IMR-90 (cell line): ENCODE measurements around the gene RAB31. TPM values are rescaled to one million over a fixed set of nuclear protein-coding genes. Genes with fewer than 3 reads are reported as not detected.

Source experiments
- ATAC-seq: fragments of 200-7000 bp; cut with Tn5 transposase; 2 replicates; pipeline ENCODE4 v1.9.1; 2020; ENCODE audit warnings: low read depth, mild to moderate bottlenecking, moderate library complexity
- BruUV-seq: library from RNA; stranded (reverse); fragments of 400-500 nt; replicated peaks from 2 replicates; lab custom pipeline; 2021; lab: Mats Ljungman, UMichigan
- CTCF ChIA-PET: fragments of 300-600 bp; formaldehyde crosslinking; extraction: SDS; loops from one replicate; lab custom pipeline; 2021; ENCODE audit warnings: antibody characterized with exemption; lab: Yijun Ruan, JAX
- POLR2A ChIA-PET: fragments of 300-600 bp; sonication (Branson Sonifier 250); formaldehyde crosslinking; loops from one replicate; lab custom pipeline; 2022; ENCODE audit warnings: antibody characterized with exemption; ENCODE audit not compliant: unreplicated experiment; lab: Charles Lee
- DNase-seq: peaks from one replicate; pipeline ENCODE4 v3.0.0; 2013
- H2AFZ ChIP-seq: replicated peaks from 2 replicates; pipeline ENCODE3; 2013; ENCODE audit warnings: low read length, mild to moderate bottlenecking; ENCODE audit not compliant: poor library complexity
- H2AK5ac ChIP-seq: 2 replicates; pipeline ENCODE4 v1.6.1; 2013; ENCODE audit warnings: low read depth, low read length, inconsistent platforms
- H2AK9ac ChIP-seq: replicated peaks from 2 replicates; pipeline ENCODE3; 2013; ENCODE audit warnings: mild to moderate bottlenecking, low read depth, low read length, moderate library complexity; ENCODE audit not compliant: poor library complexity
- H2BK120ac ChIP-seq: 2 replicates; pipeline ENCODE4 v1.6.1; 2013; ENCODE audit warnings: low read depth, low read length, inconsistent platforms
- H2BK15ac ChIP-seq: 3 replicates; pipeline ENCODE4 v1.6.1; 2013; ENCODE audit warnings: low read depth, low read length, inconsistent platforms
- H2BK20ac ChIP-seq: 2 replicates; pipeline ENCODE4 v1.6.1; 2013; ENCODE audit warnings: low read depth, mild to moderate bottlenecking, inconsistent platforms, low read length, moderate library complexity
- H2BK5ac ChIP-seq: 2 replicates; pipeline ENCODE4 v1.6.1; 2013; ENCODE audit warnings: mild to moderate bottlenecking, low read depth, low read length, inconsistent platforms; ENCODE audit not compliant: poor library complexity, severe bottlenecking
- H3K14ac ChIP-seq: replicated peaks from 2 replicates; pipeline ENCODE4 v1.6.1; 2013; ENCODE audit warnings: low read depth, low read length, inconsistent platforms
- H3K18ac ChIP-seq: 2 replicates; pipeline ENCODE4 v1.6.1; 2013; ENCODE audit warnings: low read depth, low read length, control low read depth
- H3K23ac ChIP-seq: 2 replicates; pipeline ENCODE4 v1.6.1; 2013; ENCODE audit warnings: low read depth, low read length, inconsistent platforms
- H3K27ac ChIP-seq: 2 replicates; pipeline ENCODE4 v1.5.1; 2013; ENCODE audit warnings: mild to moderate bottlenecking, control low read depth, low read length; ENCODE audit not compliant: insufficient read depth
- H3K27me3 ChIP-seq: 2 replicates; pipeline ENCODE4 v1.6.1; 2013; ENCODE audit warnings: low read length; ENCODE audit not compliant: control insufficient read depth, insufficient read depth
- H3K36me3 ChIP-seq: 2 replicates; pipeline ENCODE4 v1.6.1; 2013; ENCODE audit warnings: low read length, mixed read lengths; ENCODE audit not compliant: control insufficient read depth, insufficient read depth
- H3K4ac ChIP-seq: 2 replicates; pipeline ENCODE4 v1.6.1; 2013; ENCODE audit warnings: low read depth, low read length, inconsistent platforms
- H3K4me1 ChIP-seq: 2 replicates; pipeline ENCODE4 v1.6.1; 2013; ENCODE audit warnings: low read length, mixed read lengths; ENCODE audit not compliant: control insufficient read depth, insufficient read depth
- H3K4me2 ChIP-seq: 2 replicates; pipeline ENCODE4 v1.6.1; 2013; ENCODE audit warnings: low read depth, mild to moderate bottlenecking, control low read depth, low read length, moderate library complexity
- H3K4me3 ChIP-seq: 2 replicates; pipeline ENCODE4 v1.5.1; 2013; ENCODE audit warnings: low read depth, mild to moderate bottlenecking, control low read depth, low read length, moderate library complexity; ENCODE audit not compliant: insufficient read depth
- H3K56ac ChIP-seq: 2 replicates; pipeline ENCODE4 v1.6.1; 2013; ENCODE audit warnings: low read length, inconsistent platforms; ENCODE audit not compliant: insufficient read depth; ENCODE audit errors: extremely low read depth
- H3K79me1 ChIP-seq, 2 experiments: 2 replicates each; pipeline ENCODE4 v1.6.1; 2013; ENCODE audit warnings: low read length in 2 of 2, inconsistent platforms in 1 of 2, low read depth in 1 of 2
- H3K9ac ChIP-seq: 2 replicates; pipeline ENCODE4 v1.6.1; 2013; ENCODE audit warnings: low read depth, low read length, control low read depth
- H3K9me1 ChIP-seq: 2 replicates; pipeline ENCODE4 v1.6.1; 2013; ENCODE audit warnings: low read length, inconsistent platforms; ENCODE audit not compliant: insufficient read depth
- H3K9me3 ChIP-seq: 2 replicates; pipeline ENCODE4 v1.6.1; 2013; ENCODE audit warnings: low read length; ENCODE audit not compliant: control insufficient read depth, insufficient read depth
- H4K20me1 ChIP-seq: 2 replicates; pipeline ENCODE4 v1.6.1; 2013; ENCODE audit warnings: low read length, inconsistent platforms; ENCODE audit not compliant: insufficient read depth
- H4K5ac ChIP-seq: 2 replicates; pipeline ENCODE4 v1.6.1; 2013; ENCODE audit warnings: mild to moderate bottlenecking, low read depth, low read length, control low read depth
- H4K8ac ChIP-seq, 2 experiments: 2 replicates each; pipeline ENCODE4 v1.6.1; 2013; ENCODE audit warnings: low read depth in 2 of 2, low read length in 2 of 2, control low read depth in 1 of 2, inconsistent platforms in 1 of 2
- H4K91ac ChIP-seq: 2 replicates; pipeline ENCODE4 v1.6.1; 2013; ENCODE audit warnings: low read depth, low read length, inconsistent platforms; ENCODE audit not compliant: insufficient read depth
- BHLHE40 ChIP-seq: fragments of 150-350 bp; IDR thresholded peaks from 2 replicates; pipeline ENCODE4 v1.6.1; 2016; ENCODE audit warnings: mild to moderate bottlenecking, low read depth, low read length
- CHD1 ChIP-seq: IDR thresholded peaks from 2 replicates; pipeline ENCODE4 v1.6.1; 2012; ENCODE audit warnings: low read depth, low read length, improper control_type of control experiment
- CTCF ChIP-seq: conservative IDR thresholded peaks from 2 replicates; pipeline ENCODE4 v1.5.1; 2012; ENCODE audit warnings: mild to moderate bottlenecking, low read depth, low read length, improper control_type of control experiment
- ELK1 ChIP-seq: fragments of 150-350 bp; IDR thresholded peaks from 2 replicates; pipeline ENCODE4 v1.6.1; 2016; ENCODE audit warnings: low read depth, mild to moderate bottlenecking, low read length, moderate library complexity, borderline replicate concordance
- FOS ChIP-seq: fragments of 150-350 bp; IDR thresholded peaks from 2 replicates; pipeline ENCODE4 v1.6.1; 2016; ENCODE audit warnings: low read depth, low read length
- MAZ ChIP-seq: IDR thresholded peaks from 2 replicates; pipeline ENCODE4 v1.6.1; 2012; ENCODE audit warnings: low read depth, mild to moderate bottlenecking, low read length, improper control_type of control experiment, moderate library complexity, borderline replicate concordance
- MXI1 ChIP-seq: IDR thresholded peaks from 2 replicates; pipeline ENCODE4 v1.6.1; 2012; ENCODE audit warnings: low read depth, mild to moderate bottlenecking, low read length, moderate library complexity, borderline replicate concordance
- NFE2L2 ChIP-seq: fragments of 150-350 bp; IDR thresholded peaks from 2 replicates; pipeline ENCODE4 v1.6.1; 2016; ENCODE audit warnings: low read depth, mild to moderate bottlenecking, low read length
- RAD21 ChIP-seq: IDR thresholded peaks from 2 replicates; pipeline ENCODE4 v1.6.1; 2012; ENCODE audit warnings: low read length, improper control_type of control experiment
- RCOR1 ChIP-seq: IDR thresholded peaks from 2 replicates; pipeline ENCODE4 v1.6.1; 2012; ENCODE audit warnings: mild to moderate bottlenecking, low read length, improper control_type of control experiment; ENCODE audit not compliant: insufficient replicate concordance
- RFX5 ChIP-seq: IDR thresholded peaks from 2 replicates; pipeline ENCODE4 v1.8.0; 2012; ENCODE audit warnings: low read depth, mild to moderate bottlenecking, low read length, moderate library complexity
- SMC3 ChIP-seq: fragments of 150-350 bp; IDR thresholded peaks from 2 replicates; pipeline ENCODE4 v1.6.1; 2016; ENCODE audit warnings: low read depth, mild to moderate bottlenecking, antibody characterized with exemption, low read length, moderate library complexity
- USF2 ChIP-seq: fragments of 150-350 bp; IDR thresholded peaks from 2 replicates; pipeline ENCODE4 v1.6.1; 2017; ENCODE audit warnings: mild to moderate bottlenecking, antibody characterized with exemption, low read length, low read depth
- WGBS, 2 experiments: methylation state at CpG; one replicate each; pipeline versions ENCODE4 v1.1.5 to v1.1.7; 2013; ENCODE audit warnings: missing lambda C conversion rate in 2 of 2; ENCODE audit not compliant: insufficient read length in 1 of 2; ENCODE audit errors: extremely low coverage in 2 of 2; 5-methylcytosine and 5-hydroxymethylcytosine counted together
- dilution Hi-C: fragments of 300-500 bp; cut with HindIII; formaldehyde crosslinking; loops from one replicate; pipeline ENCODE4 v1.14.3; 2018; ENCODE audit warnings: low sequenced_read_pairs; ENCODE audit not compliant: unreplicated experiment
- in situ Hi-C: fragments of 300-500 bp; cut with MboI; formaldehyde crosslinking; loops from 3 replicates; pipeline ENCODE4 v1.14.3; 2019; ENCODE audit warnings: low sequenced_read_pairs, inconsistent platforms, mixed read lengths
- intact Hi-C: fragments of 100-400 bp; cut with micrococcal nuclease; formaldehyde crosslinking; loops from 2 replicates; pipeline ENCODE4 v1.10.0; 2022
- polyA plus RNA-seq, 3 experiments: library from polyadenylated mRNA; depleted of rRNA; stranded (reverse); fragments of >200 nt; gene quantifications; 2 replicates each; pipeline ENCODE4 v1.2.3, GENCODE V29; 2012; ENCODE audit warnings: low replicate concordance in 1 of 3
- total RNA-seq: library from RNA; depleted of rRNA; stranded (reverse); fragments of >200 nt; gene quantifications from 2 replicates; pipeline ENCODE4 v1.2.3, GENCODE V29; 2012

Gene RAB31
- total and polyA plus RNA-seq, 2 of the 4 experiments (the other 2 are of a cell fraction) = 13.8 to 26.9 TPM

GRCh38 chr18:9786631-9787030 is 78.5 kb downstream of the RAB31 start:
- no CpG with 5 or more reads among the region's 3 CpGs for WGBS, 2 experiments
- Histone ChIP-seq H2BK120ac (no peak overlapping the region), H4K5ac (no peak overlapping the region), H2BK5ac (no peak overlapping the region), H4K20me1 (no peaks in the 10 kb centered on the region), H3K27ac (no peak overlapping the region), H3K23ac (no peak overlapping the region), H3K4me3 (no peak overlapping the region), H2BK20ac (no peak overlapping the region), H3K4ac (no peak overlapping the region), H3K4me1 (peaks cover 9% of the 10 kb centered on the region), H4K8ac (no peak overlapping the region), H2BK15ac (no peak overlapping the region), H2AFZ (no peak overlapping the region), H3K56ac (no peak overlapping the region), H3K79me1 (peaks cover 8 to 21% of the 10 kb centered on the region in 2 experiments; a peak in 3 of 4 replicates), H3K9ac (no peak overlapping the region), H3K36me3 (no peaks in the 10 kb centered on the region), H3K9me1 (peaks cover 12% of the 10 kb centered on the region; the same call in 1 of the 2 replicates), H3K18ac (no peak overlapping the region), H3K27me3 (no peaks in the 10 kb centered on the region), H4K91ac (no peak overlapping the region), H3K14ac (no peak overlapping the region), H2AK5ac (no peak overlapping the region), H2AK9ac (no peak overlapping the region), H3K9me3 (no peaks in the 10 kb centered on the region), H3K4me2 (no peak overlapping the region)
- intact Hi-C loops = no loop called here
- no peak for ATAC-seq
- CTCF ChIA-PET = no interaction called here
- in situ Hi-C loops = no loop called here
- no peak for DNase-seq
- dilution Hi-C loops = no loop called here
- POLR2A ChIA-PET = no interaction called here
- TF ChIP-seq RCOR1 (no peak), MAZ (no peak), RFX5 (no peak), CHD1 (no peak), RAD21 (no peak), USF2 (no peak), ELK1 (no peak), CTCF (no peak), FOS (no peak), NFE2L2 (no peak), SMC3 (no peak), MXI1 (no peak), BHLHE40 (no peak)
- no TSS peak for BruUV-seq
